HG02763 (cell line): Measurements from ENCODE around the gene CHRM5.
"Not testable (repeated sequence)": the region's sequence is repeated elsewhere in the genome, so short reads cannot be mapped to it uniquely, and the experiment has no call there.

ENCODE experiments used
- ATAC-seq: cut with Tn5 transposase; IDR thresholded peaks from one replicate; pipeline ENCODE4 v1.9.1; 2021; ENCODE audit warnings: mild to moderate bottlenecking, moderate library complexity; ENCODE audit not compliant: unreplicated experiment

The CHRM5 gene

GRCh38 chr15:33987444-33987843 lies 19.1 kb downstream of the CHRM5 start:
- ATAC-seq: no peak

GRCh38 chr15:33988384-33988783 lies 20.1 kb downstream of the CHRM5 start:
- no peak for ATAC-seq

GRCh38 chr15:33994005-33994615 lies 25.8 kb downstream of the CHRM5 start:
- ATAC-seq: no peak

- not testable (repeated sequence) for ATAC-seq
These were observed 27.4 kb downstream of the CHRM5 start for GRCh38 chr15:33995666-33996065.

- no peak for ATAC-seq
These were observed 33.2 kb downstream of the CHRM5 start for GRCh38 chr15:34001536-34001935.

- no peak for ATAC-seq
These were observed 38.1 kb downstream of the CHRM5 start for GRCh38 chr15:34006381-34006780.

- no peak for ATAC-seq
These were observed 41.4 kb downstream of the CHRM5 start for GRCh38 chr15:34009656-34010055.

- ATAC-seq: no peak
These were observed 42.6 kb downstream of the CHRM5 start for GRCh38 chr15:34010921-34011320.

GRCh38 chr15:34011481-34011880 lies 43.2 kb downstream of the CHRM5 start:
- no peak for ATAC-seq

GRCh38 chr15:34012461-34013028 lies 44.2 kb downstream of the CHRM5 start:
- no peak for ATAC-seq

GRCh38 chr15:34013746-34014145 lies 45.4 kb downstream of the CHRM5 start:
- ATAC-seq: no peak

- no peak for ATAC-seq
These were observed 46.3 kb downstream of the CHRM5 start for GRCh38 chr15:34014556-34014955.

GRCh38 chr15:34018021-34018645 lies 49.8 kb downstream of the CHRM5 start:
- no peak for ATAC-seq

GRCh38 chr15:34018738-34019137 lies 50.4 kb downstream of the CHRM5 start:
- not testable (repeated sequence) for ATAC-seq

- ATAC-seq: no peak
These were observed 51.2 kb downstream of the CHRM5 start for GRCh38 chr15:34019369-34019990.

GRCh38 chr15:34023907-34024306 lies 55.6 kb downstream of the CHRM5 start:
- no peak for ATAC-seq

GRCh38 chr15:34025252-34025651 lies 57.0 kb downstream of the CHRM5 start:
- no peak for ATAC-seq

- no peak for ATAC-seq
These were observed 59.3 kb downstream of the CHRM5 start for GRCh38 chr15:34027606-34028005.

GRCh38 chr15:34031987-34032760 lies 63.9 kb downstream of the CHRM5 start:
- no peak for ATAC-seq

GRCh38 chr15:34038023-34038870 lies 70.0 kb downstream of the CHRM5 start:
- peak; percentile 76 for ATAC-seq
